ENCODE measurements around the gene NALCN.

- TF ChIP-seq CBX5 (IDR thresholded peaks at IDR 0.05; ENCODE audit: low read depth, low read length) (no peak), SIN3A (conservative IDR thresholded peaks at IDR 0.05 in 1 of 2, IDR thresholded peaks at IDR 0.05 in 1 of 2; ENCODE audit: low read depth in 1 of 2, low read length in 2 of 2) (no peak), EZH2 (IDR thresholded peaks at IDR 0.05; ENCODE audit: low read depth, low read length, severe bottlenecking) (no peak), CTCF (IDR thresholded peaks at IDR 0.05; ENCODE audit: control extremely low read depth in 1 of 3, insufficient read depth in 1 of 3, low read depth in 1 of 3, low read length in 3 of 3) (no peak), EGR1 (IDR thresholded peaks at IDR 0.05; ENCODE audit: borderline replicate concordance, low read depth, low read length) (no peak), TAF1 (IDR thresholded peaks at IDR 0.05; ENCODE audit: low read depth, low read length) (no peak), TCF12 (IDR thresholded peaks at IDR 0.05; ENCODE audit: low read depth, low read length) (no peak), ZNF274 (IDR thresholded peaks at IDR 0.05; ENCODE audit: borderline replicate concordance, extremely low read depth, low read length) (no peak), EP300 (IDR thresholded peaks at IDR 0.05; ENCODE audit: borderline replicate concordance in 1 of 2, low read depth in 2 of 2, low read length in 2 of 2) (no peak)
Observed at GRCh38 chr13:101065329-101065728, 351.0 kb downstream of the NALCN start.

All from H1 (cell line).